H1 (cell line): ENCODE data around the gene ZNF521. TPM values are rescaled to one million over a fixed set of nuclear protein-coding genes. Genes with fewer than 3 reads are reported as not detected.

ENCODE experiments used
- CTCF ChIA-PET: fragments of 300-600 bp; sonication (Branson Sonifier 250); formaldehyde crosslinking; loops from one replicate; lab custom pipeline; 2021; ENCODE audit not compliant: partially characterized antibody; lab: Charles Lee
- POLR2A ChIA-PET: fragments of 300-600 bp; sonication (Branson Sonifier 250); formaldehyde crosslinking; loops from one replicate; lab custom pipeline; 2021; ENCODE audit warnings: inconsistent platforms; ENCODE audit not compliant: partially characterized antibody; lab: Charles Lee
- DNase-seq, 2 experiments: peaks; one replicate each; pipeline versions ENCODE4 v3.0.0 to v3.0.0-alpha.2; 2010 to 2022; ENCODE audit warnings: low spot score in 2 of 2, low read depth in 1 of 2, mixed read lengths in 1 of 2
- FAIRE-seq: peaks from 2 replicates; lab custom pipeline; 2011; peaks lifted over from hg19 to GRCh38; lab: Jason Lieb, UNC
- H2AFZ ChIP-seq: 2 replicates; pipeline ENCODE4 v1.8.1; 2012; ENCODE audit warnings: low read length, inconsistent platforms
- H2AK5ac ChIP-seq: 2 replicates; pipeline ENCODE4 v1.6.1; 2013; ENCODE audit warnings: low read depth, low read length
- H2BK120ac ChIP-seq: replicated peaks from 2 replicates; pipeline ENCODE3; 2013; ENCODE audit warnings: low read depth, low read length, inconsistent platforms
- H2BK12ac ChIP-seq: 2 replicates; pipeline ENCODE4 v1.6.1; 2013; ENCODE audit warnings: low read depth, low read length
- H2BK15ac ChIP-seq: 2 replicates; pipeline ENCODE4 v1.6.1; 2013; ENCODE audit warnings: low read length
- H2BK20ac ChIP-seq: 2 replicates; pipeline ENCODE4 v1.6.1; 2013; ENCODE audit warnings: low read length
- H2BK5ac ChIP-seq: 2 replicates; pipeline ENCODE4 v1.6.1; 2013; ENCODE audit warnings: low read depth, low read length
- H3K14ac ChIP-seq: 2 replicates; pipeline ENCODE4 v1.6.1; 2013; ENCODE audit warnings: inconsistent platforms; ENCODE audit not compliant: insufficient read length
- H3K18ac ChIP-seq: 2 replicates; pipeline ENCODE4 v1.6.1; 2013; ENCODE audit warnings: low read length; ENCODE audit errors: extremely low read depth
- H3K23ac ChIP-seq: 2 replicates; pipeline ENCODE4 v1.6.1; 2013; ENCODE audit warnings: inconsistent platforms; ENCODE audit not compliant: insufficient read length
- H3K23me2 ChIP-seq: 2 replicates; pipeline ENCODE4 v1.6.1; 2013; ENCODE audit warnings: low read depth, low read length
- H3K27ac ChIP-seq: 2 replicates; pipeline ENCODE4 v1.6.1; 2011; ENCODE audit warnings: low read depth, low read length, inconsistent platforms
- H3K27me3 ChIP-seq, 4 experiments: replicated peaks in 1 of 4; 1 replicate in 1 of 4; 2 replicates in 3 of 4; pipeline versions ENCODE4 v1.6.1 to v1.8.1; 2011 to 2013; ENCODE audit warnings: low read length in 3 of 4, mild to moderate bottlenecking in 3 of 4, inconsistent platforms in 2 of 4, mixed read lengths in 2 of 4, moderate library complexity in 1 of 4; ENCODE audit not compliant: control insufficient read depth in 3 of 4, insufficient read depth in 3 of 4; ENCODE audit errors: extremely low read depth in 1 of 4
- H3K36me3 ChIP-seq, 4 experiments: 2 replicates each; pipeline versions ENCODE4 v1.6.1 to v1.8.1; 2011 to 2013; ENCODE audit warnings: mild to moderate bottlenecking in 4 of 4, low read length in 3 of 4, moderate library complexity in 2 of 4, control low read depth in 1 of 4, inconsistent platforms in 1 of 4; ENCODE audit not compliant: insufficient read depth in 4 of 4, control insufficient read depth in 2 of 4
- H3K4ac ChIP-seq: replicated peaks from 2 replicates; pipeline ENCODE3; 2013; ENCODE audit warnings: low read length, low read depth, mixed read lengths, inconsistent platforms; ENCODE audit not compliant: insufficient read length
- H3K4me1 ChIP-seq, 4 experiments: replicated peaks in 1 of 4; 1 replicate in 1 of 4; 2 replicates in 3 of 4; pipeline versions ENCODE4 v1.6.1 to v1.8.1; 2011 to 2013; ENCODE audit warnings: low read length in 3 of 4, inconsistent platforms in 2 of 4, mixed read lengths in 1 of 4; ENCODE audit not compliant: insufficient read depth in 4 of 4, control insufficient read depth in 3 of 4
- H3K4me2 ChIP-seq, 2 experiments: 2 replicates each; pipeline versions ENCODE4 v1.6.1 to v1.8.1; 2011 to 2013; ENCODE audit warnings: low read depth in 2 of 2, low read length in 2 of 2, control low read depth in 1 of 2, inconsistent platforms in 1 of 2, mild to moderate bottlenecking in 1 of 2; ENCODE audit not compliant: insufficient read depth in 1 of 2
- H3K4me3 ChIP-seq, 4 experiments: fragments of 200-600, 300-600 bp in 1 of 4; sonication (generic), shearing (Covaris generic), sonication (Bioruptor Twin) in 1 of 4; 2 replicates each; pipeline versions ENCODE4 v1.5.1 to v1.8.1; 2011 to 2016; ENCODE audit warnings: low read length in 4 of 4, low read depth in 3 of 4, control low read depth in 2 of 4, inconsistent platforms in 2 of 4, mild to moderate bottlenecking in 2 of 4, mixed read lengths in 1 of 4, moderate library complexity in 1 of 4; ENCODE audit not compliant: insufficient read depth in 2 of 4; ENCODE audit errors: extremely low read depth in 1 of 4
- H3K56ac ChIP-seq: replicated peaks from 2 replicates; pipeline ENCODE3; 2013; ENCODE audit warnings: low read depth, mild to moderate bottlenecking, mixed read lengths, low read length, inconsistent platforms; ENCODE audit not compliant: insufficient read length
- H3K79me1 ChIP-seq: 2 replicates; pipeline ENCODE4 v1.6.1; 2013; ENCODE audit warnings: low read depth, low read length, control low read depth
- H3K79me2 ChIP-seq, 2 experiments: 2 replicates each; pipeline versions ENCODE4 v1.6.1 to v1.8.1; 2012 to 2013; ENCODE audit warnings: low read length in 2 of 2, mild to moderate bottlenecking in 2 of 2, inconsistent platforms in 1 of 2; ENCODE audit not compliant: insufficient read depth in 2 of 2, control insufficient read depth in 1 of 2
- H3K9ac ChIP-seq, 4 experiments: replicated peaks in 1 of 4; 1 replicate in 1 of 4; 2 replicates in 3 of 4; pipeline versions ENCODE4 v1.6.1 to v1.8.1; 2011 to 2013; ENCODE audit warnings: low read depth in 3 of 4, low read length in 3 of 4, control low read depth in 2 of 4, mild to moderate bottlenecking in 2 of 4, moderate library complexity in 2 of 4, inconsistent platforms in 1 of 4; ENCODE audit errors: extremely low read depth in 1 of 4
- H3K9me3 ChIP-seq, 2 experiments: 2 replicates each; pipeline versions ENCODE4 v1.6.1 to v1.8.1; 2012 to 2013; ENCODE audit warnings: mild to moderate bottlenecking in 2 of 2, moderate library complexity in 2 of 2, control low read depth in 1 of 2, inconsistent platforms in 1 of 2, low read depth in 1 of 2, low read length in 1 of 2, mixed read lengths in 1 of 2; ENCODE audit not compliant: insufficient read depth in 2 of 2
- H4K20me1 ChIP-seq, 2 experiments: replicated peaks in 1 of 2; 2 replicates each; pipeline versions ENCODE3 to v1.8.1; 2011 to 2013; ENCODE audit warnings: inconsistent platforms in 2 of 2, low read length in 2 of 2, mild to moderate bottlenecking in 1 of 2; ENCODE audit not compliant: insufficient read depth in 2 of 2, control insufficient read depth in 1 of 2
- H4K5ac ChIP-seq: 2 replicates; pipeline ENCODE4 v1.6.1; 2013; ENCODE audit warnings: low read length, low read depth, mixed read lengths, inconsistent platforms; ENCODE audit not compliant: insufficient read length
- H4K8ac ChIP-seq: 2 replicates; pipeline ENCODE4 v1.8.0; 2013; ENCODE audit warnings: mild to moderate bottlenecking, moderate library complexity, low read length, inconsistent platforms; ENCODE audit not compliant: insufficient read depth; ENCODE audit errors: extremely low read depth
- H4K91ac ChIP-seq: replicated peaks from 2 replicates; pipeline ENCODE3; 2013; ENCODE audit warnings: low read length, mixed read lengths, inconsistent platforms; ENCODE audit not compliant: insufficient read length
- BACH1 ChIP-seq: IDR thresholded peaks from 2 replicates; pipeline ENCODE4 v1.6.1; 2012; ENCODE audit warnings: low read length, improper control_type of control experiment
- CBX5 ChIP-seq: fragments of 300-800, 300-1000 bp; sonication (generic); IDR thresholded peaks from 2 replicates; pipeline ENCODE4 v1.7.1; 2016; ENCODE audit warnings: antibody characterized with exemption, low read length, low read depth
- CREB1 ChIP-seq: IDR thresholded peaks from 2 replicates; pipeline ENCODE4 v1.6.1; 2012; ENCODE audit warnings: inconsistent platforms
- CTBP2 ChIP-seq: IDR thresholded peaks from 2 replicates; pipeline ENCODE4 v1.7.0; 2011; ENCODE audit warnings: borderline replicate concordance, mild to moderate bottlenecking, moderate library complexity, mixed read lengths, low read length; ENCODE audit not compliant: insufficient read depth, insufficient read length
- GABPA ChIP-seq: IDR thresholded peaks from 2 replicates; pipeline ENCODE4 v1.6.1; 2011; ENCODE audit warnings: mild to moderate bottlenecking, low read length, moderate library complexity, borderline replicate concordance; ENCODE audit not compliant: insufficient read depth
- HDAC2 ChIP-seq, 2 experiments: fragments of 300-600 bp in 1 of 2; sonication (generic) in 1 of 2; IDR thresholded peaks; 2 replicates each; pipeline ENCODE4 v1.6.1; 2011 to 2012; ENCODE audit warnings: low read depth in 2 of 2, low read length in 2 of 2, mild to moderate bottlenecking in 2 of 2, moderate library complexity in 2 of 2, borderline replicate concordance in 1 of 2, inconsistent platforms in 1 of 2
- HDAC6 ChIP-seq: IDR thresholded peaks from one replicate; pipeline ENCODE4 v1.7.1; 2012; ENCODE audit warnings: low read depth, mild to moderate bottlenecking, inconsistent platforms, low read length, moderate library complexity
- JUN ChIP-seq: IDR thresholded peaks from 2 replicates; pipeline ENCODE4 v1.6.1; 2011; ENCODE audit warnings: low read depth, mild to moderate bottlenecking, improper control_type of control experiment, low read length
- KDM1A ChIP-seq: fragments of 200-600, 300-600 bp; sonication (generic); IDR thresholded peaks from 2 replicates; pipeline ENCODE4 v1.7.1; 2016; ENCODE audit warnings: mild to moderate bottlenecking, low read length, borderline replicate concordance
- RFX5 ChIP-seq: IDR thresholded peaks from 2 replicates; pipeline ENCODE4 v1.6.1; 2011; ENCODE audit warnings: low read depth, low read length, improper control_type of control experiment, borderline replicate concordance
- SIX5 ChIP-seq: IDR thresholded peaks from 2 replicates; pipeline ENCODE4 v1.6.1; 2011; ENCODE audit warnings: mild to moderate bottlenecking, low read depth, low read length
- SP1 ChIP-seq: IDR thresholded peaks from 2 replicates; pipeline ENCODE4 v1.6.1; 2011; ENCODE audit warnings: low read depth, low read length
- SP4 ChIP-seq: IDR thresholded peaks from 2 replicates; pipeline ENCODE4 v1.6.1; 2012; ENCODE audit warnings: low read length, inconsistent platforms
- TAF7 ChIP-seq: optimal IDR thresholded peaks from 2 replicates; pipeline ENCODE3; 2011; ENCODE audit warnings: low read depth, mild to moderate bottlenecking, inconsistent platforms, low read length, moderate library complexity, borderline replicate concordance
- WGBS, 2 experiments: shearing (Covaris generic) in 1 of 2; methylation state at CpG; one replicate each; pipeline versions ENCODE4 v1.1.6 to v1.1.7; 2013 to 2015; ENCODE audit warnings: low lambda C conversion rate in 2 of 2, mixed read lengths in 2 of 2, inconsistent platforms in 1 of 2, low coverage in 1 of 2, missing lambda C conversion rate in 1 of 2; ENCODE audit not compliant: insufficient replicate concordance in 2 of 2, insufficient coverage in 1 of 2, insufficient read length in 1 of 2; ENCODE audit errors: extremely low coverage in 1 of 2, missing lambda C conversion rate in 1 of 2; 5-methylcytosine and 5-hydroxymethylcytosine counted together
- polyA plus RNA-seq, 7 experiments: library from polyadenylated mRNA; depleted of rRNA in 3 of 7; stranded (reverse) in 5 of 7; unstranded in 2 of 7; fragments of >200 nt in 5 of 7; fragments of 200-250 nt in 2 of 7; gene quantifications; 1 replicate in 5 of 7; 2 replicates in 1 of 7; 4 replicates in 1 of 7; pipeline versions ENCODE4 v1.2.1 to v1.2.3, GENCODE V29; 2011 to 2013; ENCODE audit warnings: missing spikeins in 2 of 7, mixed read lengths in 2 of 7
- total RNA-seq: library from RNA; stranded (reverse); fragmentation: NEBNext Ultra II Directional; extraction: Animal tissue kit (Norgen Biotek cat#: 25700); gene quantifications from 2 replicates; pipeline ENCODE4 v1.2.1, GENCODE V29; 2021

ZNF521 gene
- total and polyA plus RNA-seq, 2 of the 8 experiments (the other 6 are each of a cell fraction or from before 2014, with no cell fraction given) = 9.5 to 15.8 TPM

GRCh38 chr18:25077944-25078723 lies 273.8 kb downstream of the ZNF521 start:
- Histone ChIP-seq H3K4me3 (no peak overlapping the region), H3K36me3 (no peaks in the 10 kb centered on the region), H4K5ac (no peak overlapping the region), H2BK12ac (no peak overlapping the region), H2BK5ac (no peak overlapping the region), H3K9ac (no peak overlapping the region), H2BK15ac (no peak overlapping the region), H3K79me1 (no peaks in the 10 kb centered on the region), H4K8ac (no peak overlapping the region; the same call in 1 of the 2 replicates), H3K4ac (no peak overlapping the region), H4K91ac (no peak overlapping the region), H2BK20ac (no peak overlapping the region), H3K18ac (no peak overlapping the region), H3K27ac (no peak overlapping the region), H4K20me1 (no peaks in the 10 kb centered on the region), H3K14ac (no peak overlapping the region), H3K27me3 (no peaks in the 10 kb centered on the region), H2AK5ac (no peak overlapping the region), H2BK120ac (no peak overlapping the region), H3K79me2 (no peaks in the 10 kb centered on the region), H2AFZ (no peak overlapping the region), H3K9me3 (no peaks in the 10 kb centered on the region), H3K4me2 (no peak overlapping the region), H3K23me2 (no peaks in the 10 kb centered on the region), H3K56ac (no peak overlapping the region), H3K4me1 (peaks cover 2 to 17% (median 12%) of the 10 kb centered on the region in 4 experiments), H3K23ac (no peak overlapping the region)
- DNase-seq = no peak
- POLR2A ChIA-PET = no interaction called here
- no peak for FAIRE-seq
- WGBS, 2 experiments = 87% methylated on average over 18 of the region's 18 CpGs; no CpG with 5 or more reads in 1 of the 2 experiments
- CTCF ChIA-PET = no interaction called here
- TF ChIP-seq CBX5 = no peak
- TF ChIP-seq SP1 = no peak
- no peak for TF ChIP-seq KDM1A
- TF ChIP-seq CREB1 = no peak
- TF ChIP-seq JUN = no peak
- no peak for TF ChIP-seq TAF7
- TF ChIP-seq BACH1 = no peak
- no peak for TF ChIP-seq CTBP2
- TF ChIP-seq SIX5 = no peak
- no peak for TF ChIP-seq HDAC6
- TF ChIP-seq RFX5 = no peak
- TF ChIP-seq HDAC2 (IDR thresholded peaks at IDR 0.05; ENCODE audit: borderline replicate concordance in 1 of 2, low read depth in 2 of 2, low read length in 2 of 2) = no peak
- no peak for TF ChIP-seq SP4
- TF ChIP-seq GABPA = no peak
